ENCODE measurements around the gene RAB39B. TPM values are rescaled to one million over a fixed set of nuclear protein-coding genes. Genes with fewer than 3 reads are reported as not detected.

RAB39B gene
- polyA plus RNA-seq, 1 donor (not counting 4 experiments of a cell fraction or from before 2014, with no cell fraction given): 0.07 TPM

- no peaks in the 10 kb centered on the region for H3K27me3 ChIP-seq (ENCODE audit: control insufficient read depth, extremely low read depth, insufficient read depth, low read length)
- H3K4me2 ChIP-seq (ENCODE audit: control insufficient read depth, extremely low read depth, insufficient read depth, low read depth, low read length): no peak overlapping the region
- no peak for TF ChIP-seq CTCF (optimal IDR thresholded peaks at IDR 0.05 in 1 of 3, IDR thresholded peaks at IDR 0.05 in 1 of 3, conservative IDR thresholded peaks at IDR 0.05 in 1 of 3; ENCODE audit: extremely low read depth in 1 of 3, insufficient read depth in 2 of 3, low read length in 3 of 3)
- no peak for TF ChIP-seq EZH2 (IDR thresholded peaks at IDR 0.05; ENCODE audit: low read length)
- no peaks in the 10 kb centered on the region for H3K9me1 ChIP-seq (ENCODE audit: control insufficient read depth, extremely low read depth, insufficient read depth, low read length)
- H3K9me3 ChIP-seq (ENCODE audit: control insufficient read depth, low read depth, low read length): no peaks in the 10 kb centered on the region
- H3K27ac ChIP-seq (ENCODE audit: control insufficient read depth, insufficient read depth, low read length): no peak overlapping the region
- dilution Hi-C loops (cut with MboI; ENCODE audit: extremely low pct_ligation_motif_present, low sequenced_read_pairs): no loop called here
- no peaks in the 10 kb centered on the region for H4K20me1 ChIP-seq (ENCODE audit: control insufficient read depth, extremely low read depth, insufficient read depth, low read length)
- H2AFZ ChIP-seq (ENCODE audit: control insufficient read depth, low read length): no peak overlapping the region
- H3K4me1 ChIP-seq (ENCODE audit: control insufficient read depth, extremely low read depth, insufficient read depth, low read length): no peaks in the 10 kb centered on the region
- no peak overlapping the region for H3K9ac ChIP-seq (ENCODE audit: control insufficient read depth, extremely low read depth, insufficient read depth, low read length)
- DNase-seq (ENCODE audit: low read depth, low spot score): no peak
- H3K79me2 ChIP-seq (ENCODE audit: control insufficient read depth, insufficient read depth, low read length): no peaks in the 10 kb centered on the region
- H3K4me3 ChIP-seq (ENCODE audit: control insufficient read depth in 2 of 3, extremely low read depth in 1 of 3, insufficient read depth in 2 of 3, low read depth in 1 of 3, low read length in 3 of 3): no peak overlapping the region
- FAIRE-seq: no peak
- H3K36me3 ChIP-seq (ENCODE audit: control insufficient read depth in 2 of 2, extremely low read depth in 1 of 2, insufficient read depth in 2 of 2, low read length in 2 of 2): no peaks in the 10 kb centered on the region
These were observed 17.5 kb downstream of the RAB39B start for GRCh38 chrX:155246748-155247147.

- no peaks in the 10 kb centered on the region for H4K20me1 ChIP-seq (ENCODE audit: control insufficient read depth, extremely low read depth, insufficient read depth, low read length)
- no peak overlapping the region for H3K4me2 ChIP-seq (ENCODE audit: control insufficient read depth, extremely low read depth, insufficient read depth, low read depth, low read length)
- FAIRE-seq (no peak), DNase-seq (ENCODE audit: low read depth, low spot score) (no peak)
- no peaks in the 10 kb centered on the region for H3K9me1 ChIP-seq (ENCODE audit: control insufficient read depth, extremely low read depth, insufficient read depth, low read length)
- TF ChIP-seq CTCF (optimal IDR thresholded peaks at IDR 0.05 in 1 of 3, IDR thresholded peaks at IDR 0.05 in 1 of 3, conservative IDR thresholded peaks at IDR 0.05 in 1 of 3; ENCODE audit: extremely low read depth in 1 of 3, insufficient read depth in 2 of 3, low read length in 3 of 3) (no peak), EZH2 (IDR thresholded peaks at IDR 0.05; ENCODE audit: low read length) (no peak)
- no peaks in the 10 kb centered on the region for H3K4me1 ChIP-seq (ENCODE audit: control insufficient read depth, extremely low read depth, insufficient read depth, low read length)
- no peak overlapping the region for H3K27ac ChIP-seq (ENCODE audit: control insufficient read depth, insufficient read depth, low read length)
- no peak overlapping the region for H3K9ac ChIP-seq (ENCODE audit: control insufficient read depth, extremely low read depth, insufficient read depth, low read length)
- H3K79me2 ChIP-seq (ENCODE audit: control insufficient read depth, insufficient read depth, low read length): no peaks in the 10 kb centered on the region
- H3K9me3 ChIP-seq (ENCODE audit: control insufficient read depth, low read depth, low read length): no peaks in the 10 kb centered on the region
- peaks cover 3 to 6% of the 10 kb centered on the region in 2 experiments for H3K36me3 ChIP-seq (ENCODE audit: control insufficient read depth in 2 of 2, extremely low read depth in 1 of 2, insufficient read depth in 2 of 2, low read length in 2 of 2)
- no peak overlapping the region for H3K4me3 ChIP-seq (ENCODE audit: control insufficient read depth in 2 of 3, extremely low read depth in 1 of 3, insufficient read depth in 2 of 3, low read depth in 1 of 3, low read length in 3 of 3)
- H2AFZ ChIP-seq (ENCODE audit: control insufficient read depth, low read length): no peak overlapping the region
- dilution Hi-C loops (cut with MboI; ENCODE audit: extremely low pct_ligation_motif_present, low sequenced_read_pairs): no loop called here
- H3K27me3 ChIP-seq (ENCODE audit: control insufficient read depth, extremely low read depth, insufficient read depth, low read length): no peaks in the 10 kb centered on the region
These were observed 22.0 kb downstream of the RAB39B start for GRCh38 chrX:155242300-155242699.

All from keratinocyte (primary cell).